HG03460 (cell line): Measurements from ENCODE around the gene SMIM32.
A peak's percentile ranks its signal among the peaks of the same experiment; 100 is the strongest.

Experiments used
- ATAC-seq: cut with Tn5 transposase; IDR thresholded peaks from one replicate; pipeline ENCODE4 v1.9.1; 2021; ENCODE audit not compliant: unreplicated experiment

Gene SMIM32

GRCh38 chr5:136192526-136193321 is at the start of gene SMIM32:
Gene SMIM32 (minus strand): TSS chr5:136193162. CDS start chr5:136192524, 638 bp downstream.
- no peak for ATAC-seq

GRCh38 chr5:136242611-136243010 is 49.6 kb upstream of the SMIM32 start:
- no peak for ATAC-seq

- no peak for ATAC-seq
These were observed 49.2 kb upstream of the SMIM32 start for GRCh38 chr5:136242136-136242535.

- ATAC-seq: no peak
These were observed 47.9 kb upstream of the SMIM32 start for GRCh38 chr5:136240894-136241293.

- ATAC-seq: no peak
These were observed 43.6 kb upstream of the SMIM32 start for GRCh38 chr5:136236479-136237083.

- ATAC-seq: no peak
These were observed 42.4 kb upstream of the SMIM32 start for GRCh38 chr5:136235321-136235720.

GRCh38 chr5:136232316-136232715 is 39.4 kb upstream of the SMIM32 start:
- peak; percentile 65 for ATAC-seq

- ATAC-seq: no peak
These were observed 37.2 kb upstream of the SMIM32 start for GRCh38 chr5:136230176-136230575.

GRCh38 chr5:136228136-136228757 is 35.3 kb upstream of the SMIM32 start:
- no peak for ATAC-seq

- no peak for ATAC-seq
These were observed 33.4 kb upstream of the SMIM32 start for GRCh38 chr5:136226401-136226800.

- no peak for ATAC-seq
These were observed 32.8 kb upstream of the SMIM32 start for GRCh38 chr5:136225796-136226195.

GRCh38 chr5:136222580-136223235 is 29.7 kb upstream of the SMIM32 start:
- ATAC-seq: no peak

GRCh38 chr5:136221340-136221739 is 28.4 kb upstream of the SMIM32 start:
- no peak for ATAC-seq

GRCh38 chr5:136216230-136216629 is 23.3 kb upstream of the SMIM32 start:
- no peak for ATAC-seq

GRCh38 chr5:136215812-136216211 is 22.9 kb upstream of the SMIM32 start:
- ATAC-seq: no peak

GRCh38 chr5:136213919-136214493 is 21.0 kb upstream of the SMIM32 start:
- no peak for ATAC-seq

- peak; percentile 61 for ATAC-seq
These were observed 19.3 kb upstream of the SMIM32 start for GRCh38 chr5:136212252-136212721.

- ATAC-seq: no peak
These were observed 18.5 kb upstream of the SMIM32 start for GRCh38 chr5:136211282-136212040.

- no peak for ATAC-seq
These were observed 17.3 kb upstream of the SMIM32 start for GRCh38 chr5:136210259-136210658.

- no peak for ATAC-seq
These were observed 16.5 kb upstream of the SMIM32 start for GRCh38 chr5:136209346-136209910.
